ENCODE results near the gene DLAT.
"Not testable (repeated sequence)": the region's sequence is repeated elsewhere in the genome, so short reads cannot be mapped to it uniquely, and the experiment has no call there.

The DLAT gene

DNA sequence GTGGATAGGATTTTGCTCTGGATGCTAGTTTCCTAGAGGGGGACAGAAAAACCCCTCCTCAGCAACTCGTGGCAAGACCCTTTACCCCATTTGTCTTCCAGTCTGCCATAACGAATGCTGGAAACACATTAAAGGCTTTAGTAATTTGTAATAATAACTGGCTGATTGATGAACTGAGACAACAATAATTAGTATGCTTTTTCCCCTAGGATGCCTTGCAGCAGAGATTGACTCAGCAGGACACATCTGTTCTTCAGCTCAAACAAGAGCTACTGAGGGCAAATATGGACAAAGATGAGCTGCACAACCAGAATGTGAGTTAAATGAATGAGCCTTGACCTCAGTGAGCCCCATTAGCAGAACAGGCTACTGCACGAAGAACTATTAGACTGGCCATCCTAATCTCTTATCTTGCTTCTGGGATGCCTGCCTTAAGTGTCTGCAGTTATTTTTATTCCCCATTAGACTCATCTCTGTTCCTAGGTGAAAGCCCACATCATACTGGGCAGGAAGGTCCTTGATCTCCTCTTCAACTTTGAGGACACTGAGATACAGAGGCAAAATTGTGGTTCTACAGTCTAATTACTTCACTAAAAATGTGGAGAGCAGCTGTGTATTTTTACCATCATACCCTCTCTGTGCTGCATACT, 32.9 kb upstream of the DLAT start:
- TF ChIP-seq, protein P1, sequence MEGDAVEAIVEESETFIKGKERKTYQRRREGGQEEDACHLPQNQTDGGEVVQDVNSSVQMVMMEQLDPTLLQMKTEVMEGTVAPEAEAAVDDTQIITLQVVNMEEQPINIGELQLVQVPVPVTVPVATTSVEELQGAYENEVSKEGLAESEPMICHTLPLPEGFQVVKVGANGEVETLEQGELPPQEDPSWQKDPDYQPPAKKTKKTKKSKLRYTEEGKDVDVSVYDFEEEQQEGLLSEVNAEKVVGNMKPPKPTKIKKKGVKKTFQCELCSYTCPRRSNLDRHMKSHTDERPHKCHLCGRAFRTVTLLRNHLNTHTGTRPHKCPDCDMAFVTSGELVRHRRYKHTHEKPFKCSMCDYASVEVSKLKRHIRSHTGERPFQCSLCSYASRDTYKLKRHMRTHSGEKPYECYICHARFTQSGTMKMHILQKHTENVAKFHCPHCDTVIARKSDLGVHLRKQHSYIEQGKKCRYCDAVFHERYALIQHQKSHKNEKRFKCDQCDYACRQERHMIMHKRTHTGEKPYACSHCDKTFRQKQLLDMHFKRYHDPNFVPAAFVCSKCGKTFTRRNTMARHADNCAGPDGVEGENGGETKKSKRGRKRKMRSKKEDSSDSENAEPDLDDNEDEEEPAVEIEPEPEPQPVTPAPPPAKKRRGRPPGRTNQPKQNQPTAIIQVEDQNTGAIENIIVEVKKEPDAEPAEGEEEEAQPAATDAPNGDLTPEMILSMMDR (IDR thresholded peaks at IDR 0.05; ENCODE audit: low read depth, low read length), result no peak
- DNase-seq (ENCODE audit: low read depth in 2 of 2), result no peak

GRCh38 chr11:111996129-111996528, 29.1 kb upstream of the DLAT start:
- no peak overlapping the region for H3K4me3 ChIP-seq (replicated peaks in 1 of 2; ENCODE audit: low read depth in 2 of 2, low read length in 2 of 2)
- DNase-seq (ENCODE audit: low read depth in 2 of 2), result no peak
- TF ChIP-seq, protein P1 (IDR thresholded peaks at IDR 0.05; ENCODE audit: low read depth, low read length), result no peak

More for the DNA sequence above, 32.9 kb upstream of the DLAT start:
- H3K4me3 ChIP-seq (replicated peaks in 1 of 2; ENCODE audit: low read depth in 2 of 2, low read length in 2 of 2), result no peak overlapping the region

DNA sequence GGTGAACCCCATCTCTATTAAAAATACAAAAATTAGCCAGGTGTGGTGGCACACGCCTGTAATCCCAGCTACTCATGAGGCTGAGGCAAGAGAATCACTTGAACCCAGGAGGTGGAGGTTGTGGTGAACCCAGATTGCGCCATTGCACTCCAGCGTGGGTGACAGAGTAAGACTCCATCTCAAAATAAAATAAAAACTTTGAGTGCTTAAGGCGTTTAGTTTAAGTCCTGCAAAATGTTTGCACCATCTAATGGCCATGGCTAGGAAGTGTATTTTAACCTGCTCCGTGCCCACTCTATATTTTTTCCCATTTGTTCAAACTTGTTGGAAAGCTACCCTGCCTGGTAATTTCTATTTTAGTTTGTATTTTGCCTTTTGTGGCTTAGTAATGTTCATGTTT, 28.5 kb upstream of the DLAT start:
- TF ChIP-seq, protein P1 (IDR thresholded peaks at IDR 0.05; ENCODE audit: low read depth, low read length), result peak; percentile 42
- not testable (repeated sequence) for H3K4me3 ChIP-seq (replicated peaks in 1 of 2; ENCODE audit: low read depth in 2 of 2, low read length in 2 of 2)
- DNase-seq (ENCODE audit: low read depth in 2 of 2), result peak; percentile 71 to 75

- DNase-seq (ENCODE audit: low read depth in 2 of 2), result no peak
- no peak overlapping the region for H3K4me3 ChIP-seq (replicated peaks in 1 of 2; ENCODE audit: low read depth in 2 of 2, low read length in 2 of 2)
- TF ChIP-seq, protein P1 (IDR thresholded peaks at IDR 0.05; ENCODE audit: low read depth, low read length), result no peak
These were observed 26.1 kb upstream of the DLAT start for GRCh38 chr11:111999111-111999510.

DNA sequence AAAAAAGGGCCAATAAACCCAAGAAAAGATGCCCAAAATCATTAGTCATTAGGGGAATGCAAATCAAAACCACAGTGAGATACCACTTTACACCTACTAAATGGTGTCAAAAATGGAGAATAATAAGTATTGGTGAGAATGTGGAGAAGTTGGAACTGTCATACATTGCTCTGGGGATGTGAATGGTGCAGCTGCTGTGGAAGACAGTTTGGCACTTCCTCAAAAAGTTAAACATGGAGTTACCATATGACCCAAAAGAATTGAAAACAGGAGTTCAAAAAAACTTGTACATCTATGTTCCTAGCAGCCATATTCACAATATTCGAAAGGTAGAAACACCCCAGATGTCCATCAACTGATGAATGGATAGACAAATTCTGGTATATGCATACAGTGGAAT, 24.5 kb upstream of the DLAT start:
- no peak overlapping the region for H3K4me3 ChIP-seq (replicated peaks in 1 of 2; ENCODE audit: low read depth in 2 of 2, low read length in 2 of 2)
- TF ChIP-seq, protein P1 (IDR thresholded peaks at IDR 0.05; ENCODE audit: low read depth, low read length), result no peak
- DNase-seq (ENCODE audit: low read depth in 2 of 2), result no peak

- no peak overlapping the region for H3K4me3 ChIP-seq (replicated peaks in 1 of 2; ENCODE audit: low read depth in 2 of 2, low read length in 2 of 2)
- DNase-seq (ENCODE audit: low read depth in 2 of 2), result no peak
- TF ChIP-seq, protein P1 (IDR thresholded peaks at IDR 0.05; ENCODE audit: low read depth, low read length), result no peak
These were observed 22.6 kb upstream of the DLAT start for GRCh38 chr11:112002491-112003216.

Measured in cardiac fibroblast (primary cell).